Upper lobe of left lung (tissue), 6 donors: ENCODE measurements around the gene PACS1. TPM values are rescaled to one million over a fixed set of nuclear protein-coding genes. Genes with fewer than 3 reads are reported as not detected.

ENCODE experiments used
- ATAC-seq, 2 donors: fragments of 200-7000 bp; cut with Tn5 transposase; one replicate each; pipeline ENCODE4 v1.9.1; 2022; ENCODE audit warnings: mild to moderate bottlenecking in 2 of 2, moderate library complexity in 2 of 2; ENCODE audit not compliant: low FRiP score in 2 of 2
- DNase-seq, 2 donors: peaks; one replicate each; pipeline ENCODE4 v3.0.0-alpha.2; 2019 to 2020
- H3K27ac ChIP-seq, 4 donors: fragments of 200-600 bp; sonication (generic); one replicate each; pipeline ENCODE4 v1.5.1; 2016 to 2019
- H3K27me3 ChIP-seq, 4 donors: fragments of 200-600 bp; sonication (generic); one replicate each; pipeline ENCODE4 v1.5.1; 2017 to 2019
- H3K36me3 ChIP-seq, 4 donors: fragments of 200-600 bp; sonication (generic); one replicate each; pipeline ENCODE4 v1.5.1; 2016 to 2019
- H3K4me1 ChIP-seq, 4 donors: fragments of 200-600 bp; sonication (generic); one replicate each; pipeline ENCODE4 v1.5.1; 2018 to 2019
- H3K4me3 ChIP-seq, 4 donors: fragments of 200-600 bp; sonication (generic); one replicate each; pipeline ENCODE4 v1.5.1; 2017 to 2019; ENCODE audit warnings: mild to moderate bottlenecking in 2 of 4, moderate library complexity in 1 of 4
- H3K9me3 ChIP-seq, 4 donors: fragments of 200-600 bp; sonication (generic); one replicate each; pipeline ENCODE4 v1.5.1; 2018 to 2019
- CTCF ChIP-seq, 6 experiments: fragments of 450-650 bp in 4 of 6; fragments of 200-600 bp in 2 of 6; sonication (generic) in 2 of 6; IDR thresholded peaks; one replicate each; pipeline ENCODE4 v1.5.1; 2016 to 2019; ENCODE audit warnings: antibody characterized with exemption in 6 of 6
- EP300 ChIP-seq, 4 donors: sonication (generic); formaldehyde crosslinking; IDR thresholded peaks; one replicate each; pipeline ENCODE4 v1.5.1; 2017; ENCODE audit warnings: antibody characterized with exemption in 4 of 4, control low read depth in 2 of 4
- POLR2A ChIP-seq, 4 donors: fragments of 450-650 bp; IDR thresholded peaks; one replicate each; pipeline ENCODE4 v1.5.1; 2016 to 2017; ENCODE audit warnings: antibody characterized with exemption in 4 of 4, mild to moderate bottlenecking in 2 of 4
- POLR2AphosphoS5 ChIP-seq, 2 donors: sonication (generic); formaldehyde crosslinking; IDR thresholded peaks; one replicate each; pipeline ENCODE4 v1.5.1; 2017; ENCODE audit warnings: antibody characterized with exemption in 2 of 2
- WGBS, 2 donors: methylation state at CpG; one replicate each; pipeline ENCODE4 v1.1.5; 2017 to 2018; 5-methylcytosine and 5-hydroxymethylcytosine counted together
- total RNA-seq, 6 donors: library from RNA; depleted of rRNA in 4 of 6; stranded (reverse); fragments of >200 nt in 4 of 6; gene quantifications; one replicate each; pipeline versions ENCODE4 v1.1.0 to v1.2.1, GENCODE V29; 2016 to 2021
- donor health status: DM: no; HTN: no; CAD: no; lungs with moderate emphysema.
- donor health status: DM: no; HTN: yes; CAD: no; lungs with severe emphysema.

Gene PACS1
- total RNA-seq, 6 donors from 2014 or later: 39.8 to 123 (median 51.1) TPM

GRCh38 chr11:66136752-66137123 lies 66.7 kb downstream of the PACS1 start:
- DNase-seq (no peak), ATAC-seq (no peak)
- H3K4me3 ChIP-seq: no peak overlapping the region
- H3K27ac ChIP-seq: peak overlapping the region in 1 of 4 donors; percentile 29
- TF ChIP-seq EP300 (IDR thresholded peaks at IDR 0.05): no peak
- no peak for TF ChIP-seq CTCF (IDR thresholded peaks at IDR 0.05)
- no peak for TF ChIP-seq POLR2AphosphoS5 (IDR thresholded peaks at IDR 0.05)
- TF ChIP-seq POLR2A (IDR thresholded peaks at IDR 0.05): no peak
- H3K4me1 ChIP-seq: peaks cover 0 to 9% (median 7%) of the 10 kb centered on the region in 4 donors
- 63 to 68% methylated on average over 5 of the region's 5 CpGs for WGBS, 2 donors
- no peaks in the 10 kb centered on the region for H3K27me3 ChIP-seq
- H3K9me3 ChIP-seq: no peaks in the 10 kb centered on the region
- H3K36me3 ChIP-seq: no peaks in the 10 kb centered on the region

- no peaks in the 10 kb centered on the region for H3K27me3 ChIP-seq
- no peaks in the 10 kb centered on the region for H3K9me3 ChIP-seq
- no peak overlapping the region for H3K27ac ChIP-seq
- DNase-seq (no peak), ATAC-seq (no peak)
- peaks cover 0 to 14% (median 11%) of the 10 kb centered on the region in 4 donors for H3K4me1 ChIP-seq
- H3K36me3 ChIP-seq: no peaks in the 10 kb centered on the region
- 87% methylated on average over 7 of the region's 7 CpGs for WGBS, 2 donors
- TF ChIP-seq EP300 (IDR thresholded peaks at IDR 0.05) (no peak), POLR2A (IDR thresholded peaks at IDR 0.05) (no peak), CTCF (IDR thresholded peaks at IDR 0.05) (no peak), POLR2AphosphoS5 (IDR thresholded peaks at IDR 0.05) (no peak)
- H3K4me3 ChIP-seq: no peak overlapping the region
These were observed 69.8 kb downstream of the PACS1 start for GRCh38 chr11:66139817-66140404.

GRCh38 chr11:66142370-66143263 lies 72.5 kb downstream of the PACS1 start:
- 80 to 87% methylated on average over 12 of the region's 12 CpGs for WGBS, 2 donors

GRCh38 chr11:66143264-66143566 lies 73.1 kb downstream of the PACS1 start:
- no peaks in the 10 kb centered on the region for H3K9me3 ChIP-seq
- TF ChIP-seq EP300 (IDR thresholded peaks at IDR 0.05): no peak
- TF ChIP-seq CTCF (IDR thresholded peaks at IDR 0.05): no peak
- TF ChIP-seq POLR2AphosphoS5 (IDR thresholded peaks at IDR 0.05): no peak
- no peak for TF ChIP-seq POLR2A (IDR thresholded peaks at IDR 0.05)
- H3K4me3 ChIP-seq: no peak overlapping the region
- H3K4me1 ChIP-seq: peaks cover 0 to 13% (median 6%) of the 10 kb centered on the region in 4 donors
- WGBS, 2 donors: 94 to 100% methylated on average over 3 of the region's 3 CpGs
- DNase-seq (no peak), ATAC-seq (no peak)
- no peaks in the 10 kb centered on the region for H3K27me3 ChIP-seq
- no peaks in the 10 kb centered on the region for H3K36me3 ChIP-seq
- no peak overlapping the region for H3K27ac ChIP-seq

More at GRCh38 chr11:66142370-66143263, 72.5 kb downstream of the PACS1 start:
- Histone ChIP-seq H3K27ac (no peak overlapping the region), H3K4me1 (peaks cover 0 to 16% (median 9%) of the 10 kb centered on the region in 4 donors), H3K4me3 (no peak overlapping the region), H3K27me3 (no peaks in the 10 kb centered on the region), H3K36me3 (no peaks in the 10 kb centered on the region), H3K9me3 (no peaks in the 10 kb centered on the region)
- TF ChIP-seq POLR2A (IDR thresholded peaks at IDR 0.05) (no peak), EP300 (IDR thresholded peaks at IDR 0.05) (no peak), CTCF (IDR thresholded peaks at IDR 0.05) (no peak), POLR2AphosphoS5 (IDR thresholded peaks at IDR 0.05) (no peak)
- DNase-seq: no peak
- ATAC-seq: no peak
